Sigmoid colon (tissue), 4 donors: ENCODE measurements around the gene TMEM59L.

ENCODE experiments used
- CTCF ChIP-seq, 4 experiments: fragments of 450-650 bp in 3 of 4; fragments of 200-600 bp in 1 of 4; IDR thresholded peaks; one replicate each; pipeline ENCODE4 v1.5.1; 2016 to 2019; ENCODE audit warnings: antibody characterized with exemption in 4 of 4, mild to moderate bottlenecking in 3 of 4, moderate library complexity in 2 of 4
- EP300 ChIP-seq, 4 donors: sonication (generic); formaldehyde crosslinking; IDR thresholded peaks; one replicate each; pipeline ENCODE4 v1.6.1; 2017; ENCODE audit warnings: antibody characterized with exemption in 4 of 4

- TF ChIP-seq CTCF (IDR thresholded peaks at IDR 0.05) (no peak), EP300 (IDR thresholded peaks at IDR 0.05) (no peak)
Measured at GRCh38 chr19:18568367-18568766, 44.3 kb upstream of the TMEM59L start.
